GM11168 (cell line): ENCODE measurements around the gene OTUD3.

Source experiments
- in situ Hi-C: fragments of 300-500 bp; cut with MboI; formaldehyde crosslinking; loops from one replicate; pipeline ENCODE4 v1.12.0; 2022; ENCODE audit warnings: low sequenced_read_pairs; ENCODE audit not compliant: unreplicated experiment

The OTUD3 gene

GRCh38 chr1:19941206-19941568 lies 59.0 kb downstream of the OTUD3 start:
- in situ Hi-C loops, result no loop called here

DNA sequence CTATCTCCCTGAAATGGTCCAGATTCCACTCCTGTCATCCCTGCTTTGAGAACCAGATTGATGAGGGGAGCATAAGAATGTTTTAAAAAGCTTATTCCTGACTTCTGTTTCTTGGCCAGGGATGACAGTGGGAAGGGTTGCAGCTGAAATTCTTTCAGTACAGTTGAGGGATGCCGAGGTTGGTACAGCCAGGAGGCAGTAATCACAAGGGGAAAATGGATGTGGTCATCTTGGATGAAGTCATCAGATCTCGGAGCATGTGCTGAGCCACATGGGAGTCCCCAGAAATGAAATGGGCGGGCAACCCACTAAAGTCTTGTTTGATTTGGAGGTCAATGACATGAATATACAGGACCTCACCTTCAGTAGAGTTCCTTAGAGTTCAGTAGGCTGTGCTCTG lies 59.9 kb downstream of the OTUD3 start:
- in situ Hi-C loops, result no loop called here

DNA sequence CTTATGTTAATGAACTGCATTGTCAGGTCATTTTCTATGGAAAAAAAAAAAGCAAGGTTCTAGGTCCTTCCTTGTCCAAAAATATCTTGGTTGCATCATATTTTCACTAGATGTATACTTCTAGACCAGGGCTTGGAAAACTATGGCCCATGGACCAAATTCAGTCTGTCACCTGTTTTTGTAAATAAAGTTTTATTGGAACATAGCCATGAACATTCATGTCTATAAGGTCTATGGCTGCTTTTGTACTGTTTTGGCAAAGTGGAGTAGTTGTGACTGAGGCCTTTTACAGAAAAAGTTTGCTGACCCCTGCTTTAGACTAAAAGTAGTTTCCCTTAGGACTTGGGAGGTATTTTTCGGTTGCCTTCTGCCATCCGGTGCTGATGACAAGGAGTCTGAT lies 60.5 kb downstream of the OTUD3 start:
- in situ Hi-C loops, result no loop called here

DNA sequence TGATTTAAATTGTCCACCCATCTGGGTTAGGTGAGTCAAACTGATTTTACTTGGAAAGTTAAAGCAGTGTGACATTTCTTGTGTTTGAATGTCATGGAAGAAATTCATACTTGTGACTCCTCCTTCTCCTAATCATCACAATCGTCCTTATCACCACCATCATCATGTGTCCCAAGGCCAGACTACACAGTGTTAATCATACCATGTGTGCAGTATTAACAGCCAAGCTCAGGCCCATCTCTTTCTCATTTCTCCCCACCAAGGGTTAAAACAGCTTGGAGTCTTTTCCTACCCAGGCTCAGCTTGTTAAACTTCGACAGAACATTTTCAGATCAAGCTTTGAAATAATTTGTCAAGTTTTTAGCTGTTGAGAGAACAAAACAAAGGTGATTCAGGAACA lies 63.7 kb downstream of the OTUD3 start:
- in situ Hi-C loops, result no loop called here

GRCh38 chr1:19946331-19946751 lies 64.1 kb downstream of the OTUD3 start:
- in situ Hi-C loops, result no loop called here

DNA sequence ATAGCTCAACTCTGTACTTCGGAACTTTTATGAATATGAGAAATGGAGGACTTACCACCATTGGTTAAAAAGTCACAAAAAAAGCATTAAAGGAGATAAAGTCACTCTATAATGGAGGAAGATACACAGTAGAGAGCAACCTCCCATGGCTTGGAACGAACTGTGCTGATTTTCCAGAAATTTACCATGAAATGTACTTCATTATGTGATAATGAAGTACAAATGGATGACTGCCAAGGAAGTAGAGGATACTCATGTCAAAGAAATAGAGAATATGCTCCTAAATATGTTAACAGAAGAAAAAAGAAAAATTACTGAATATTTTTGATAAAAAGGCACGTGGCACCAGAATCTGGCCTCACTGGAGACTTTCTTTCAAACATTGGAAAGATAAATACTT lies 64.8 kb downstream of the OTUD3 start:
- in situ Hi-C loops, result no loop called here

GRCh38 chr1:19949016-19949415 lies 66.8 kb downstream of the OTUD3 start:
- in situ Hi-C loops, result no loop called here

- in situ Hi-C loops, result no loop called here
These were observed 71.9 kb downstream of the OTUD3 start for GRCh38 chr1:19954059-19954458.

GRCh38 chr1:19955534-19956170 lies 73.5 kb downstream of the OTUD3 start:
- in situ Hi-C loops, result no loop called here

GRCh38 chr1:19957779-19958178 lies 75.6 kb downstream of the OTUD3 start:
- in situ Hi-C loops, result no loop called here

DNA sequence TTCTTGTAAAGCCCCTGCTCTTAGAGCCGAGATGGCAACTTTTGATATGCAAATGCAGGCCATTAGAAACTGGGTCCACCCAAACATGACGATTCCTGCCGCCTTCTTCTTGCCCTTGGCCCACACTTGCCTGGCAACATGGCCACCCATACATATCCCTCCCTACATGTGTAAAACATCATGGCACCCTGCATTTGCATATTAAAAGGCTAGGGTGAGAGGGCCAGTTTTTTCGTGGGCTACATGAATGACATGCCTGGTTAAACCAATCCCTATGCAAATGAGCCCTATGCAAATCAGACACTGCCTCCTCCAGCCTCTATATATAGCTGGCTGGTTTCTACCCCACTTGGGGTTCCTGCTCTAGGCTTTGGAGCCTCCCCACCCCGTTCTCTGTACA lies 78.4 kb downstream of the OTUD3 start:
- in situ Hi-C loops, result no loop called here
